ENCODE data around the gene ALCAM.

ALCAM gene

GRCh38 chr3:105417525-105418289, 51.0 kb downstream of the ALCAM start:
- no peak for DNase-seq (ENCODE audit: insufficient read length)
- FAIRE-seq: no peak
- TF ChIP-seq TAF1 (IDR thresholded peaks at IDR 0.05; ENCODE audit: borderline replicate concordance, low read depth, low read length): no peak
- no peak for TF ChIP-seq POLR2A (IDR thresholded peaks at IDR 0.05; ENCODE audit: low read depth, low read length)
- no peak for TF ChIP-seq POLR2AphosphoS5 (IDR thresholded peaks at IDR 0.05; ENCODE audit: low read depth, low read length)

GRCh38 chr3:105422645-105423044, 55.9 kb downstream of the ALCAM start:
- no peak for DNase-seq (ENCODE audit: insufficient read length)
- no peak for FAIRE-seq
- TF ChIP-seq POLR2A (IDR thresholded peaks at IDR 0.05; ENCODE audit: low read depth, low read length): no peak
- no peak for TF ChIP-seq POLR2AphosphoS5 (IDR thresholded peaks at IDR 0.05; ENCODE audit: low read depth, low read length)
- no peak for TF ChIP-seq TAF1 (IDR thresholded peaks at IDR 0.05; ENCODE audit: borderline replicate concordance, low read depth, low read length)

DNA sequence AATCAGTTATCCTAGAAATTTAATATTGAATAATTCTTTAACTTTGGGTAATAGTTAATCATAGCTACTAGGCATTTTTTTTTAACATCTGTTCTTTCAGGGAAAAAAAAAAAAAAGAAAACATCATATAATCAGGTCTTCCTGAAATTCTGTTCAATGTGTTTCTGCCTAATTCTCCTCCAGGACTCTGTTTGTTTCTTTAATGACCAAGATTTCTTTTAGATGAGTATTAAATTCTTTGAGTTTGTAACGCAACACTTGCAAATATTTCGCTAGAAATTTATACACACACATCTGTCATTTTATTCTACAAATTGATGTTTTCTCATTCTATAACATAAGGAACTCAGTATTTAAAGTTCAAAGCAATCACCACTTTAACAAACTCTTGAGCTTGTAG, 56.7 kb downstream of the ALCAM start:
- FAIRE-seq (no peak), DNase-seq (ENCODE audit: insufficient read length) (no peak)
- TF ChIP-seq TAF1 (IDR thresholded peaks at IDR 0.05; ENCODE audit: borderline replicate concordance, low read depth, low read length) (no peak), POLR2AphosphoS5 (IDR thresholded peaks at IDR 0.05; ENCODE audit: low read depth, low read length) (no peak), POLR2A (IDR thresholded peaks at IDR 0.05; ENCODE audit: low read depth, low read length) (no peak)

DNA sequence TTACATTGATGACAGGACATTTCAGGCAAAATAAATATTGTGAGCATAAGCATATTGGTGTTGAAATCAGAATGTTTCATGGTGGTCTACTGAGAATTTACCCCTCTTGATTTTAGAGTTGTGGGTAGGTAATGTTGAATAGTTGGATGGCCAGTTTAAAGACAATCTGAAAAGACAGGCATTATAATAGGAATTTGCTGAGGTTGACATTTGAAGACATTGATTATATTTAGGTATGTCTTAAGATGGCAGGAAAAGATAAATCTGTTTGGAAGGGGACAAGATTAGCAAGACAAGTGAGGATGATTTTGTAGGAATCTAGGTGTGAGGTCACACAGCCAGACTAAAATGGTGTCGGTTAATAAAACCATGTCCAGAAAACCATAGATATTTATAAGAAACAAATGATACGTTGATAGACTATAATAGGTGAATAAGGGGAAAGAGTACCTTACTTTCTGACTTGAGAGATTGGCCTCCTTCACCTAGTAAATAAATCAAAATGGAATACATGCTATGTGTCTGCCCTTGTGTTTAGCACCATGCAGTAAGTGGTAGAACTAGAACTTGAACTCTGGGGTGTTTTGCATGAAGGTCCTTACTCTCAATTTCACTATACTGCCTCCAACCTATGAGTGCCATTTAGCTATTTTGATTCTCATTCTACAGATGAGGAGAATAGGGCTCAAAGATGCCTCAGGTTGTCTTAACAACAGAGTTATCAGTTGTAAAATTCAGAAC, 57.9 kb downstream of the ALCAM start:
- TF ChIP-seq TAF1 (IDR thresholded peaks at IDR 0.05; ENCODE audit: borderline replicate concordance, low read depth, low read length) (no peak), POLR2A (IDR thresholded peaks at IDR 0.05; ENCODE audit: low read depth, low read length) (no peak), POLR2AphosphoS5 (IDR thresholded peaks at IDR 0.05; ENCODE audit: low read depth, low read length) (no peak)
- DNase-seq (ENCODE audit: insufficient read length): no peak
- FAIRE-seq: no peak

GRCh38 chr3:105425153-105425502, 58.4 kb downstream of the ALCAM start:
- TF ChIP-seq POLR2AphosphoS5 (IDR thresholded peaks at IDR 0.05; ENCODE audit: low read depth, low read length) (no peak), POLR2A (IDR thresholded peaks at IDR 0.05; ENCODE audit: low read depth, low read length) (no peak), TAF1 (IDR thresholded peaks at IDR 0.05; ENCODE audit: borderline replicate concordance, low read depth, low read length) (no peak)
- FAIRE-seq (no peak), DNase-seq (ENCODE audit: insufficient read length) (no peak)

GRCh38 chr3:105427332-105427731, 60.6 kb downstream of the ALCAM start:
- DNase-seq (ENCODE audit: insufficient read length) (no peak), FAIRE-seq (no peak)
- TF ChIP-seq TAF1 (IDR thresholded peaks at IDR 0.05; ENCODE audit: borderline replicate concordance, low read depth, low read length) (no peak), POLR2AphosphoS5 (IDR thresholded peaks at IDR 0.05; ENCODE audit: low read depth, low read length) (no peak), POLR2A (IDR thresholded peaks at IDR 0.05; ENCODE audit: low read depth, low read length) (no peak)

DNA sequence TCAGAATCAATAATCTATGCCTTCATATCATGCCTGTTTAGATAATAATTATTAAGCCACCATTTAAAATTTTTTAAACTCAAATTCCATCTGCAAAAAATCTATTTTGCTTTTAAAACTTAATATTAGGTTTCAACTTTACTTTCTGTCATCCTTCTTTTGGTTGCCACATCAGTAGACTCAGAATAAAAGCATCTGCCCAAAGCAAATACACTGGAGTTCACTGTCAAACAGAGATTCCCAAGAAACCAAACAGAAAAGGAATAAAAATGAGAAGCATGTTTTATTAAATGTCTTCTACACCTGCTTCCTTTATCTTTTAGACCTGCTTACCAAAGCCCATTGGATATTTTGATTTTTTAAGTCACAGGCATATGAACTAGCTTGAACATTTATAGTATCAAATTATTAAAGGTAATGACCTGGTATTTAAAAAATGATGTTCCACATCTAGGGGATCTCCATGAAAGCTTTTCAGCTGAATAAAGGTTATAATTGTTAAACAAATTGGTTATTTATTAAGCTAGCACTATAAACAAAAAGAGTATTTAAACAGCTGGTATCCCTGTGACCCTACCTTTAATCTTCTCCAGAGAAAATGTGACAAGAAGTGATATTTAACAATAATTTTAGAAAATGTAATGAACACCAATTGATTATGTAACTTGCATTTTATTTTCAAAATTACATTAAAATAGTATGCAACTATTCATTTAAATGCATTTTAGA, 62.5 kb downstream of the ALCAM start:
- no peak for FAIRE-seq

DNA sequence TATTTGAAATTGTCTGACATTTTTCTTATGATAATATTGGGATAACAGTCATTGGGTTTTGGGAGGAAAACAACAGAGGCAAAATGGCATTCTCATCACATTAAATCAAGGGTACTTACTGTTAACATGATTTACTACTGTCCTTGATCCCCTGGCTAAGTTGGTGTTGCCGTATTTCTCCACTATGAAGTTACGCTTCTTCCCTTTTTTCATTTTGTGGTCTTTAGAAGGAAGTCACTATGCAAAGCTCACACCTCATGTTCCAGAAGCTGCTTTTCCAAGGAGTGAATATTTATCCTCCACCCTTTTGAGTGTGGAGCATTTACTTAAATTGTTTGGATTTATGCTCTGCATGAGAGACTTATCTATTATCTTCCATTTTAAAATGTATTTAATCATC, 63.7 kb downstream of the ALCAM start:
- FAIRE-seq (no peak), DNase-seq (ENCODE audit: insufficient read length) (no peak)
- no peak for TF ChIP-seq POLR2AphosphoS5 (IDR thresholded peaks at IDR 0.05; ENCODE audit: low read depth, low read length)

More for the DNA sequence above, 62.5 kb downstream of the ALCAM start:
- no peak for TF ChIP-seq POLR2AphosphoS5 (IDR thresholded peaks at IDR 0.05; ENCODE audit: low read depth, low read length)
- no peak for TF ChIP-seq TAF1 (IDR thresholded peaks at IDR 0.05; ENCODE audit: borderline replicate concordance, low read depth, low read length)
- no peak for TF ChIP-seq POLR2A (IDR thresholded peaks at IDR 0.05; ENCODE audit: low read depth, low read length)
- no peak for DNase-seq (ENCODE audit: insufficient read length)

DNA sequence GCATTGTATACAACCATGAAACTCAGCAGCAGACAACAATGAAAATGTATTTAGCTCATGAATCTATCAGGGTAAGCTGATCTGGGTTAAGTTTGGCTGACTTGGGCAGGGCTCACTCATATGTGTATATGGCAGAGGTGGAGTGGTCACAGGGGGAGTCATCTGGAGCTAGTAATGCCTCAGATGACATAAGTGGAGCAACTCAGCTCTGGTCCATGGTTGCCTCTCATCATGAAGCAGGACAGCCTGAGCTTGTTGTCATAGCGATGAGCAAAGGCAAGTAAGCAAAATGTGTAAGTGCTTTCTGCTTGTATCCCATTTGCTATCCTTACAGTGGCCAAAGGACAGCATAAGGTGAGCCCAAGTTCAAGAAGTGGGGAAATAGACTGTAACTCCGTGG, 64.5 kb downstream of the ALCAM start:
- DNase-seq (ENCODE audit: insufficient read length) (no peak), FAIRE-seq (peak; percentile 48)
- TF ChIP-seq POLR2AphosphoS5 (IDR thresholded peaks at IDR 0.05; ENCODE audit: low read depth, low read length): no peak

GRCh38 chr3:105435277-105435676, 68.6 kb downstream of the ALCAM start:
- no peak for FAIRE-seq
- DNase-seq (ENCODE audit: insufficient read length): no peak

DNA sequence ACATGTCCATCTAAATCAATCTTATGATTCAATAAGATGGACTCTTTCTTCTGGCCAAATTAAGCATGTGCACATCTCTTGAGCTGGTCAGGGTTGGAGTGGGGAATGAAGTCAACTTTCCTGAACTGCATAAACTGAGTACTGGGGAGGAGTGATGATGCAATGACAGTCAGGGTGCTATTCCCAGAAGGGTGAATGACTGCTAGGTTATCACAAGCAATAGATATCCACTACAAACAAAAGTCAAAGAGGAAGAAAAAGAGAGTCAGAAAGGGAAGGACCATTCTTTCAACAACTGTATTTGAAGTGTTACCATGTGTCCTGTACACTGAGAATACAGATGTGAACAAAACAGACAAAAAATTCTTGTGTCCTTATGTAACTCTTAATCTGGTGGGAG, 70.0 kb downstream of the ALCAM start:
- no peak for FAIRE-seq
- DNase-seq (ENCODE audit: insufficient read length): no peak
- TF ChIP-seq POLR2A (IDR thresholded peaks at IDR 0.05; ENCODE audit: low read depth, low read length) (no peak), TAF1 (IDR thresholded peaks at IDR 0.05; ENCODE audit: borderline replicate concordance, low read depth, low read length) (no peak), POLR2AphosphoS5 (IDR thresholded peaks at IDR 0.05; ENCODE audit: low read depth, low read length) (no peak)

More at GRCh38 chr3:105435277-105435676, 68.6 kb downstream of the ALCAM start:
- TF ChIP-seq POLR2AphosphoS5 (IDR thresholded peaks at IDR 0.05; ENCODE audit: low read depth, low read length) (no peak), POLR2A (IDR thresholded peaks at IDR 0.05; ENCODE audit: low read depth, low read length) (no peak), TAF1 (IDR thresholded peaks at IDR 0.05; ENCODE audit: borderline replicate concordance, low read depth, low read length) (no peak)

- FAIRE-seq: no peak
- TF ChIP-seq POLR2AphosphoS5 (IDR thresholded peaks at IDR 0.05; ENCODE audit: low read depth, low read length) (no peak), TAF1 (IDR thresholded peaks at IDR 0.05; ENCODE audit: borderline replicate concordance, low read depth, low read length) (no peak), POLR2A (IDR thresholded peaks at IDR 0.05; ENCODE audit: low read depth, low read length) (no peak)
- no peak for DNase-seq (ENCODE audit: insufficient read length)
Observed at GRCh38 chr3:105440113-105440512, 73.4 kb downstream of the ALCAM start.

All from GM12892 (cell line).